ENCODE data around the gene RPS26.

DNA sequence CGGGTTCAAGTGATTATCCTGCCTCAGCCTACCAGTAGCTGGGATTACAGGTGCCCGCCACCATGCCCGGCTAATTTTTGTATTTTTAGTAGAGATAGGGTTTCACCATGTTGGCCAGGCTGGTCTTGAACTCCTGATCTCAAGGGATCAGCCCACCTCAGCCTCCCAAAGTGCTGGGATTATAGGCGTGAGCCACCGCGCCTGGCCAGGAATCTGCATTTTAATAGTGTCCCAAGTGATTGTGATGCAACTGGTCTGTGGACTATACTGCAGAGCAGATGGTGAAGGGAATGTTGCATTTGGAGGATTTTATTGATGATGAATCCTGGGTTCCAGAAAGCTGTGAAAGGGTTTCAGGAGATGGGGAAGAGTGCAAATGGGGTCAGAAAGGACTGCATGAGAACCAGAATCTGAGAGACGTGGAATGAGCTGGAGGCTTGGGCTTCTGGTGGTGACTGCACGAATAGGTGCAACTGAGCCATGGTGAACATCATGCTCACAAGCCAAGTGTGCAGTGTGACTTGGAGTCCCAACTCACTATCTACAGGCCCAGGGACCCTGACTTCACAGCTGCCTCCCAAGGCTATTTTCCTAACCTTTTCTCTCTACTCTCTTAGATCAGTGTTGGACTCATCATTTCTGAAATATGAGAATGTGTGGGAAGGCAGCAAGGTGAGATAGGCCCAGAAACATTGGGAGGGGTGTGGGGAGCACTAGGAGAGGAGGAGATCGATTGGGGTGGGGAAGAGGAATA lies 4.5 kb downstream of the RPS26 start:
- TF ChIP-seq, protein P1, sequence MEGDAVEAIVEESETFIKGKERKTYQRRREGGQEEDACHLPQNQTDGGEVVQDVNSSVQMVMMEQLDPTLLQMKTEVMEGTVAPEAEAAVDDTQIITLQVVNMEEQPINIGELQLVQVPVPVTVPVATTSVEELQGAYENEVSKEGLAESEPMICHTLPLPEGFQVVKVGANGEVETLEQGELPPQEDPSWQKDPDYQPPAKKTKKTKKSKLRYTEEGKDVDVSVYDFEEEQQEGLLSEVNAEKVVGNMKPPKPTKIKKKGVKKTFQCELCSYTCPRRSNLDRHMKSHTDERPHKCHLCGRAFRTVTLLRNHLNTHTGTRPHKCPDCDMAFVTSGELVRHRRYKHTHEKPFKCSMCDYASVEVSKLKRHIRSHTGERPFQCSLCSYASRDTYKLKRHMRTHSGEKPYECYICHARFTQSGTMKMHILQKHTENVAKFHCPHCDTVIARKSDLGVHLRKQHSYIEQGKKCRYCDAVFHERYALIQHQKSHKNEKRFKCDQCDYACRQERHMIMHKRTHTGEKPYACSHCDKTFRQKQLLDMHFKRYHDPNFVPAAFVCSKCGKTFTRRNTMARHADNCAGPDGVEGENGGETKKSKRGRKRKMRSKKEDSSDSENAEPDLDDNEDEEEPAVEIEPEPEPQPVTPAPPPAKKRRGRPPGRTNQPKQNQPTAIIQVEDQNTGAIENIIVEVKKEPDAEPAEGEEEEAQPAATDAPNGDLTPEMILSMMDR (IDR thresholded peaks at IDR 0.05): no peak
- TF ChIP-seq POLR2AphosphoS5 (IDR thresholded peaks at IDR 0.05) (no peak), POLR2A (IDR thresholded peaks at IDR 0.05) (no peak), EP300 (IDR thresholded peaks at IDR 0.05) (no peak)
